Measurements from ENCODE around the gene SLC5A9. TPM values are rescaled to one million over a fixed set of nuclear protein-coding genes. Genes with fewer than 3 reads are reported as not detected.

Gene SLC5A9
- total RNA-seq, 1 experiment from 2014 or later = not detected

DNA sequence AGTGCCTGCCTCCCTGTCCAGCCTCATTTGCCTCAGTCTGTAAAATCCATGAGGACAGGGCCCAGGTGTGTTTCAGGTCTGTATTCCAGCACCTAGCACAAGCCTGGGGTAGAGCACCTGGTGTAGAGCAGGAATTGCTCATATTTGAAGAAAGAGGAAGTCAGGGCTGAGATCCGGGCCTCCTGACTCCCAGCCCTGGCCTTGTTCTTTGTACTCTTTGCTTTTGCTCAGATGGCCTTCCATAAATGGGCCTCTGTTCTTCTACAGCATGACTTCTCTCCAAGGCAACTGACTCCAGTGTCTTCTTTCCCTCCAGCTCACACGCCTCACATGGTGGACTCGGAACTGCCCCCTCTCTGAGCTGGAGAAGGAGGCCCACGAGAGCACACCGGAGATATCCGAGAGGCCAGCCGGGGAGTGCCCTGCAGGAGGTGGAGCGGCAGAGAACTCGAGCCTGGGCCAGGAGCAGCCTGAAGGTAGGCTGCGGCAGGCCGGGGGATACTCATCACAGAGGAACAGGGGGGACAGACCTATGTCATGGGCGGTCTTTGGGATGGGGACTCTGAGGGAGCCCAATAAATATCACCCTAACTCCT, 19.7 kb downstream of the SLC5A9 start:
- H2BK5ac ChIP-seq (ENCODE audit: insufficient read length, low read length) = no peak overlapping the region
- Mint-ChIP-seq H3K4me1 (peaks cover 4 to 5% of the 10 kb centered on the region in 2 experiments; a peak in 3 of 4 replicates), H3K36me3 (ENCODE audit: insufficient read depth in 1 of 3, low read depth in 3 of 3) (no peaks in the 10 kb centered on the region), H3K27me3 (ENCODE audit: low read depth) (peaks cover 3% of the 10 kb centered on the region; the same call in 1 of the 2 replicates), H3K9me3 (no peaks in the 10 kb centered on the region), H3K27ac (no peak overlapping the region), H3K4me3 (no peak overlapping the region)
- DNase-seq = no peak
- H2AFZ ChIP-seq (ENCODE audit: low read length) = no peak overlapping the region
- no peak overlapping the region for H3K27ac ChIP-seq (ENCODE audit: insufficient read length, low read depth, low read length)
- H3T11ph ChIP-seq (ENCODE audit: low read length) = no peak overlapping the region
- no peak overlapping the region for H3K23ac ChIP-seq (ENCODE audit: insufficient read length, low read depth, low read length)
- H2BK120ac ChIP-seq (ENCODE audit: low read depth, low read length, poor library complexity, severe bottlenecking) = no peak overlapping the region
- no peak overlapping the region for H2BK15ac ChIP-seq (ENCODE audit: low read depth, low read length)
- H2AK5ac ChIP-seq (ENCODE audit: insufficient read length, low read length) = no peak overlapping the region
- no peak overlapping the region for H3K18ac ChIP-seq (ENCODE audit: insufficient read length, low read depth, low read length)
- H4K5ac ChIP-seq (ENCODE audit: insufficient read length, low read depth, low read length) = no peak overlapping the region
- no peaks in the 10 kb centered on the region for H3K9me3 ChIP-seq (ENCODE audit: control insufficient read depth, low read depth, low read length)
- no peak overlapping the region for H4K91ac ChIP-seq (ENCODE audit: insufficient read length, low read depth, low read length)
- no peak overlapping the region for H3K4me2 ChIP-seq (ENCODE audit: insufficient read depth, insufficient read length, low read length)
- TF ChIP-seq, protein P1, sequence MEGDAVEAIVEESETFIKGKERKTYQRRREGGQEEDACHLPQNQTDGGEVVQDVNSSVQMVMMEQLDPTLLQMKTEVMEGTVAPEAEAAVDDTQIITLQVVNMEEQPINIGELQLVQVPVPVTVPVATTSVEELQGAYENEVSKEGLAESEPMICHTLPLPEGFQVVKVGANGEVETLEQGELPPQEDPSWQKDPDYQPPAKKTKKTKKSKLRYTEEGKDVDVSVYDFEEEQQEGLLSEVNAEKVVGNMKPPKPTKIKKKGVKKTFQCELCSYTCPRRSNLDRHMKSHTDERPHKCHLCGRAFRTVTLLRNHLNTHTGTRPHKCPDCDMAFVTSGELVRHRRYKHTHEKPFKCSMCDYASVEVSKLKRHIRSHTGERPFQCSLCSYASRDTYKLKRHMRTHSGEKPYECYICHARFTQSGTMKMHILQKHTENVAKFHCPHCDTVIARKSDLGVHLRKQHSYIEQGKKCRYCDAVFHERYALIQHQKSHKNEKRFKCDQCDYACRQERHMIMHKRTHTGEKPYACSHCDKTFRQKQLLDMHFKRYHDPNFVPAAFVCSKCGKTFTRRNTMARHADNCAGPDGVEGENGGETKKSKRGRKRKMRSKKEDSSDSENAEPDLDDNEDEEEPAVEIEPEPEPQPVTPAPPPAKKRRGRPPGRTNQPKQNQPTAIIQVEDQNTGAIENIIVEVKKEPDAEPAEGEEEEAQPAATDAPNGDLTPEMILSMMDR (conservative IDR thresholded peaks at IDR 0.05) = no peak
- H3K14ac ChIP-seq (ENCODE audit: insufficient read depth, low read length) = no peak overlapping the region
- H3K27me3 ChIP-seq (ENCODE audit: insufficient read depth, low read length) = no peaks in the 10 kb centered on the region; the same call in 1 of the 2 replicates
- no peak overlapping the region for H3K56ac ChIP-seq (ENCODE audit: insufficient read length, low read depth, low read length)
- H2BK20ac ChIP-seq (ENCODE audit: low read depth, low read length, poor library complexity, severe bottlenecking) = no peak overlapping the region
- no peak overlapping the region for H3K4ac ChIP-seq (ENCODE audit: low read depth, low read length)
- H3K79me2 ChIP-seq (ENCODE audit: insufficient read depth, low read length) = no peaks in the 10 kb centered on the region
- no CpG with 5 or more reads among the region's 12 CpGs for WGBS (ENCODE audit: extremely low coverage, insufficient read length, low lambda C conversion rate)
- H2BK12ac ChIP-seq (ENCODE audit: insufficient read length, low read depth, low read length) = no peak overlapping the region
- H3K9ac ChIP-seq (ENCODE audit: extremely low read depth, insufficient read length, low read length) = no peak overlapping the region
- H3K4me1 ChIP-seq (ENCODE audit: insufficient read depth, low read length) = no peaks in the 10 kb centered on the region
- no peak overlapping the region for H4K8ac ChIP-seq (replicated peaks; ENCODE audit: insufficient read length, low read depth, low read length)
- H3K79me1 ChIP-seq (ENCODE audit: insufficient read depth, low read depth, low read length, poor library complexity, severe bottlenecking) = no peaks in the 10 kb centered on the region
- no peaks in the 10 kb centered on the region for H3K23me2 ChIP-seq (ENCODE audit: insufficient read length, low read depth, low read length, poor library complexity, severe bottlenecking)
- H4K20me1 ChIP-seq (ENCODE audit: control insufficient read depth, insufficient read depth, insufficient read length) = no peaks in the 10 kb centered on the region

All from H9 (cell line).